Keratinocyte (primary cell): Measurements from ENCODE around the gene PPA2. TPM values are rescaled to one million over a fixed set of nuclear protein-coding genes. Genes with fewer than 3 reads are reported as not detected.

ENCODE experiments used
- DNase-seq: peaks from one replicate; pipeline ENCODE4 v3.0.0-alpha.2; 2011; ENCODE audit warnings: low read depth, missing footprints, low spot score
- FAIRE-seq: peaks from 2 replicates; lab custom pipeline; 2011; peaks lifted over from hg19 to GRCh38; lab: Jason Lieb, UNC
- H2AFZ ChIP-seq: 2 replicates; pipeline ENCODE4 v1.6.0; 2012; ENCODE audit warnings: low read length, control low read depth, inconsistent platforms; ENCODE audit not compliant: control insufficient read depth
- H3K27ac ChIP-seq: 2 replicates; pipeline ENCODE4 v1.5.1; 2011; ENCODE audit warnings: low read length; ENCODE audit not compliant: control insufficient read depth, insufficient read depth
- H3K27me3 ChIP-seq: 3 replicates; pipeline ENCODE4 v1.6.0; 2011; ENCODE audit warnings: low read length; ENCODE audit not compliant: control insufficient read depth, insufficient read depth; ENCODE audit errors: extremely low read depth
- H3K36me3 ChIP-seq, 2 experiments: 2 replicates in 1 of 2; 3 replicates in 1 of 2; pipeline ENCODE4 v1.5.1; 2011; ENCODE audit warnings: low read length in 2 of 2, mild to moderate bottlenecking in 1 of 2; ENCODE audit not compliant: control insufficient read depth in 2 of 2, insufficient read depth in 2 of 2; ENCODE audit errors: extremely low read depth in 1 of 2
- H3K4me1 ChIP-seq: 3 replicates; pipeline ENCODE4 v1.5.1; 2011; ENCODE audit warnings: low read length; ENCODE audit not compliant: control insufficient read depth, insufficient read depth; ENCODE audit errors: extremely low read depth
- H3K4me2 ChIP-seq: 3 replicates; pipeline ENCODE4 v1.6.0; 2011; ENCODE audit warnings: low read depth, low read length; ENCODE audit not compliant: control insufficient read depth, insufficient read depth; ENCODE audit errors: extremely low read depth
- H3K4me3 ChIP-seq, 3 experiments: fragments of 200-600 bp in 1 of 3; sonication (generic) in 1 of 3; 2 replicates in 2 of 3; 3 replicates in 1 of 3; pipeline ENCODE4 v1.5.1; 2011 to 2016; ENCODE audit warnings: low read length in 3 of 3, mild to moderate bottlenecking in 3 of 3, control low read depth in 2 of 3, inconsistent platforms in 1 of 3, low read depth in 1 of 3, mixed read lengths in 1 of 3, mixed run types in 1 of 3, moderate library complexity in 1 of 3; ENCODE audit not compliant: control insufficient read depth in 2 of 3, insufficient read depth in 2 of 3; ENCODE audit errors: extremely low read depth in 1 of 3
- H3K79me2 ChIP-seq: 2 replicates; pipeline ENCODE4 v1.6.0; 2012; ENCODE audit warnings: low read length; ENCODE audit not compliant: control insufficient read depth, insufficient read depth
- H3K9ac ChIP-seq: 3 replicates; pipeline ENCODE4 v1.6.0; 2011; ENCODE audit warnings: low read length; ENCODE audit not compliant: control insufficient read depth, insufficient read depth; ENCODE audit errors: extremely low read depth
- H3K9me1 ChIP-seq: 3 replicates; pipeline ENCODE4 v1.6.0; 2011; ENCODE audit warnings: low read length; ENCODE audit not compliant: control insufficient read depth, insufficient read depth; ENCODE audit errors: extremely low read depth
- H3K9me3 ChIP-seq: 2 replicates; pipeline ENCODE4 v1.5.1; 2012; ENCODE audit warnings: low read depth, low read length; ENCODE audit not compliant: control insufficient read depth
- H4K20me1 ChIP-seq: 3 replicates; pipeline ENCODE4 v1.6.0; 2011; ENCODE audit warnings: low read length; ENCODE audit not compliant: control insufficient read depth, insufficient read depth; ENCODE audit errors: extremely low read depth
- CTCF ChIP-seq, 3 experiments: IDR thresholded peaks in 1 of 3; conservative IDR thresholded peaks in 1 of 3; optimal IDR thresholded peaks in 1 of 3; 2 replicates in 2 of 3; 3 replicates in 1 of 3; pipeline versions ENCODE3 to v1.5.1; 2011; ENCODE audit warnings: low read length in 3 of 3, mild to moderate bottlenecking in 3 of 3, moderate library complexity in 2 of 3, control low read depth in 1 of 3, inconsistent platforms in 1 of 3; ENCODE audit not compliant: insufficient read depth in 2 of 3; ENCODE audit errors: extremely low read depth in 1 of 3
- EZH2 ChIP-seq: IDR thresholded peaks from one replicate; pipeline ENCODE4 v1.6.1; 2012; ENCODE audit warnings: inconsistent platforms, mild to moderate bottlenecking, low read length, moderate library complexity
- dilution Hi-C: fragments of 300-500 bp; cut with MboI; formaldehyde crosslinking; loops from one replicate; pipeline ENCODE4 v1.7.0; 2020; ENCODE audit warnings: low sequenced_read_pairs; ENCODE audit not compliant: extremely low pct_ligation_motif_present
- polyA plus RNA-seq, 5 experiments: library from polyadenylated mRNA; depleted of rRNA in 3 of 5; stranded (reverse) in 3 of 5; stranded (forward) in 1 of 5; unstranded in 1 of 5; fragments of >200 nt; gene quantifications; 1 replicate in 1 of 5; 2 replicates in 3 of 5; 3 replicates in 1 of 5; pipeline versions ENCODE4 v1.2.1 to v1.2.3, GENCODE V29; 2011 to 2012; ENCODE audit warnings: missing spikeins in 2 of 5, low read depth in 1 of 5, low replicate concordance in 1 of 5

The PPA2 gene
- polyA plus RNA-seq, 1 donor (not counting 4 experiments of a cell fraction or from before 2014, with no cell fraction given): 174 TPM

DNA sequence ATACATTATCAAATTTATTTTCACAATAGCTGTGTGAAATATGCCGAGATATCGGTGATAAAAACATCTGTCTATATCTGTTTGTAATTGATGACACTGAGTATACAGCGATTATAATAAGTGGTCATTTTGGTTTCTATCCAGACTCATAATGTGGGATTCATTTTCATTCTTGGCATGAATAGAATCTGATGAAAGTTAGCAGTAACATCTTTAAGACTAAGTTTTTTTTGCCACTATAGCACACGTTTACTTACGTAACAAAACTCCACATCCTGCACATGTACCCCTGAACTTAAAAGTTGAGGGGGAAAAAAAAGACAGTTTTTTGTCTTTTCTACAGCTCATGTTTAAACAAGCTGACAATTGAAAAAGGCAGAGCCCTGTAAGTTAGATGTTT lies 86.4 kb downstream of the PPA2 start:
- no peak overlapping the region for H3K4me3 ChIP-seq
- no peaks in the 10 kb centered on the region for H3K9me1 ChIP-seq
- no peak overlapping the region for H3K9ac ChIP-seq
- no peaks in the 10 kb centered on the region for H3K9me3 ChIP-seq
- FAIRE-seq (no peak), DNase-seq (no peak)
- H3K4me1 ChIP-seq: no peaks in the 10 kb centered on the region
- peaks cover 3 to 7% of the 10 kb centered on the region in 2 experiments for H3K36me3 ChIP-seq
- no peaks in the 10 kb centered on the region for H3K27me3 ChIP-seq
- H4K20me1 ChIP-seq: no peaks in the 10 kb centered on the region
- H3K4me2 ChIP-seq: no peak overlapping the region
- H3K27ac ChIP-seq: no peak overlapping the region
- dilution Hi-C loops: no loop called here
- TF ChIP-seq EZH2 (no peak), CTCF (optimal IDR thresholded peaks at IDR 0.05 in 1 of 3, IDR thresholded peaks at IDR 0.05 in 1 of 3, conservative IDR thresholded peaks at IDR 0.05 in 1 of 3; ENCODE audit: extremely low read depth in 1 of 3, insufficient read depth in 2 of 3, low read length in 3 of 3) (no peak)
- no peak overlapping the region for H2AFZ ChIP-seq
- H3K79me2 ChIP-seq: no peaks in the 10 kb centered on the region

- H3K9me1 ChIP-seq: no peaks in the 10 kb centered on the region
- no peaks in the 10 kb centered on the region for H3K27me3 ChIP-seq
- TF ChIP-seq EZH2 (no peak), CTCF (optimal IDR thresholded peaks at IDR 0.05 in 1 of 3, IDR thresholded peaks at IDR 0.05 in 1 of 3, conservative IDR thresholded peaks at IDR 0.05 in 1 of 3; ENCODE audit: extremely low read depth in 1 of 3, insufficient read depth in 2 of 3, low read length in 3 of 3) (no peak)
- H2AFZ ChIP-seq: no peak overlapping the region
- H3K36me3 ChIP-seq: peaks cover 3 to 7% of the 10 kb centered on the region in 2 experiments
- no peak for FAIRE-seq
- H3K4me1 ChIP-seq: no peaks in the 10 kb centered on the region
- no peak overlapping the region for H3K9ac ChIP-seq
- H3K27ac ChIP-seq: no peak overlapping the region
- no peaks in the 10 kb centered on the region for H4K20me1 ChIP-seq
- dilution Hi-C loops: no loop called here
- H3K4me2 ChIP-seq: no peak overlapping the region
- DNase-seq: no peak
- no peaks in the 10 kb centered on the region for H3K9me3 ChIP-seq
- no peaks in the 10 kb centered on the region for H3K79me2 ChIP-seq
- H3K4me3 ChIP-seq: no peak overlapping the region
These were observed 87.8 kb downstream of the PPA2 start for GRCh38 chr4:105386012-105386411.
